Embryonic facial prominence (tissue), 1 donor: ENCODE measurements around the gene FARS2.
"Not testable (repeated sequence)": the region's sequence is repeated elsewhere in the genome, so short reads cannot be mapped to it uniquely, and the experiment has no call there.

Experiments
- DNase-seq: peaks from one replicate; pipeline ENCODE4 v3.0.0-alpha.2; 2016; ENCODE audit errors: extremely low spot score

The FARS2 gene

DNA sequence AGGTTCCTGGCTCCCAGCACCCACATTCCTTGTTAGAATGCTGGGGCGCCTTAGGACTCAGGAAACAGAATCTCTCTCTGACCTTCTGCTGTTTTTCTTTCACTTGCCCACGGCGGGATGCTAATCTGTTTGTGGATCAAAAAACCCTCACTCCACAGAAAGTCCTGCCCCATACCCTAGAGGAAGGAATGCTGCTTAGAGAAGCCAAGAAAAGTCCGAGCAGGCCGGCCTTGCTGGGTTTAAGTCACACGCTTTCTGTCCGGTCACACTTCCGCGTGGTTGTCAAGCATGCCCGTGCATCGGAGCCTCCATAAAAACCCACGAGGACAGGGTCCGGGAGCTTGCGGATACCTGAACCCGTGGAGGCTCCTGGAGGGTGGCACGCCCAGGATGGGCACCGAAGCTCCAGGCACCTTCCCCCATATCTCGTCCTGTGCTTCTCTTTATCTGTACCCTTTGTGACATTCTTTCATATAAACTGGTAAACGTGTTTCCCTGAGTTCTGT is 522.3 kb downstream of the FARS2 start:
- DNase-seq, result no peak

DNA sequence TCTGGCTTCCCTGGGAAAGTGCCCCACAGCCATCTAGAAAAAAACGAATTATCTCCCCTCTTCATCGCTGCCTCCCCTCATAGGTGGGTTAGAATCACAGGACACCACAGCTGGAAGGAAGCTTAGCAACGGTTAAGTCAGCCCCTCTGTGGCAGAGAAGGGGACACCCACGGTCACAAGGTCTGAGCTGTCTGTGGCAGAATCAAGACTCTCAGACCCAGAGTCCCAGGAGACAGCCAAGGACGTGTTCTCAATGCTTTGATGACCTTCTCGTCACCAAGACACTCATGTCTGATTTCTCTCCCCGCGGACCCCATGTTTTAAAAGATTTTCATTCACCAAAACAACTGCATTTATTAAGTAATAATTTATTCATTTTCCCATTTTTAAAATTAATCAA is 523.9 kb downstream of the FARS2 start:
- DNase-seq, result no peak

DNA sequence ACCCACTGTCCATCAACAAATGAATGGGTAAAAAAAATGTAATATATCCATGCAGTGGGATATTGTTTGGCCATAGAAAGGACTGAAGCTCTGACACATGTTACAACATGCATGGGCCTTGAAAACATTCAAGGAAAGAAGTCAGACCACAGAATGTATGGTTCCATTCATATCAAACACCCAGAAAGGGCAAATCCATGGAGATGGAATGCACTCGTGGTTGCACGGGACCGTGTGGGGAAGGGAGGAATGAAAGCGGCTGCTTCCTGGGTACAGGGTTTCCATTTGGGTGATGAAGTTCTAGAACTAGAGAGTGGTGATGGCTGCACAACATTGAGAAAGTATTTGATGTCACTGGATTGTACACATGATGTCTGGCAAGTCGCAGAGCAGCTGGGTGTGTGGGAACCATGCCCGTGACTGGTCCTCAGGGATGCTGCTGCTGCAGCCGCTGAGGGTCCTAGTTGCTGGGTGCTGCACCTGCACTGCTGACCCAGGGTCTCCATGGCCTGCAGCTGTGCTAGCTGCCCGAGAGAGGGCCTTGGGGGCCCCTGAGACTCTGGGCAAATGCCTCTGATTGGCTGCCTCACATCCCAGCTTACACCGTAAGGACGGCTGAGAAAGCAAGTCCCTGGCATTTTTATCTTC is 525.1 kb downstream of the FARS2 start:
- no peak for DNase-seq

DNA sequence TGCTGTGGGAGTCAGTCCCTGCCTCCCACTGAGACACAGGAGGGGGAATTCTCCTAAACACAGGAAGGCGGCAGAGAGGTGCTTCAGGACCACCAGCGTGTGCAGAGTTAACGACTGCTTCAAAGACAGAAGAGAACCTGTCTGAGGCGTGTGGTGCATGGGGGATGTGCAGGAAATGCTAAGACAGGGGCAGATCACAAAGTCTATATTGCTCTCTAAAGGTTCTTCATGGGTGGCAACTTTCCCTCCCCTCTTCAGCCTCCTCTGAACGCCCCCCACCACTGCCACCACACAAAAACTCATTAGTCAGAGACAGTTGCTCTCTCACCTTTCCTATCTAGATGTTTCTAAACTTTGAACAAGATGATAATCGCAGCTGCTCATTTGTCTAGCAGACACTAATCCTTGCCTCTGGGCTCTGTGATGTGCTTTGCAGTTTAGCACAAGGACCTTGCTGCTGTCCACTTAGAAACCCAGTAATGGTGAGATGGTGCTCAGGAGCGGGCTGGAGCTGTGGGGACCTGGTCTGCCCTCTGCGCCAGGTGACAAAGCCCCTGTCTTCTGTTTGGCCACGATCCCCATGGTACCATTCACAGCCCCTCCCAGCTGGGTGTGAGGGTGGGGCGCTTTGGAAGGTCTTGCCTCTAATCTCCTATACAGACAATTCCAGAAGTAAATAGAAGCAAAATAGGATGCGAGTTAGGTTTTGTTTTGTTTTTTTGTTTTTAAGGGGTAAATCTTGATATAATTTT is 525.8 kb downstream of the FARS2 start:
- no peak for DNase-seq

DNA sequence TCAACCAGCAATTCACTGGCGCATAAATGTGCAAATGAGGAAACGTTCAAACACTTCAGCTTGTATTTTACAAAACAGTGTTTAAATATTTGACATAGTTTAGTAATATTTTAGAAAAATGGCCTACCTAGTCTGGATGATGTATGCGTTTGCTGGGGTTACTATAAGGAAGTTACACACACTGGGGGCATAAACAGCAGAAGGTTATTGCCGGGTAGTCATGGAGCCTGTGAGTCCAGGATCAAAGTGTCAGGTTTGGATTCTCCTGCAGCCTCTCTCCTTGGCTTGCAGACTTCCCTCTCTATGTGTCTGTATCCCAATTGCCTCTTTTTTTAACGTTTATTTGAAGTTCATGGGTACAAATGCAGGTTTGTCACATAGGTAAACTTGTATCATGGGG is 528.1 kb downstream of the FARS2 start:
- not testable (repeated sequence) for DNase-seq

DNA sequence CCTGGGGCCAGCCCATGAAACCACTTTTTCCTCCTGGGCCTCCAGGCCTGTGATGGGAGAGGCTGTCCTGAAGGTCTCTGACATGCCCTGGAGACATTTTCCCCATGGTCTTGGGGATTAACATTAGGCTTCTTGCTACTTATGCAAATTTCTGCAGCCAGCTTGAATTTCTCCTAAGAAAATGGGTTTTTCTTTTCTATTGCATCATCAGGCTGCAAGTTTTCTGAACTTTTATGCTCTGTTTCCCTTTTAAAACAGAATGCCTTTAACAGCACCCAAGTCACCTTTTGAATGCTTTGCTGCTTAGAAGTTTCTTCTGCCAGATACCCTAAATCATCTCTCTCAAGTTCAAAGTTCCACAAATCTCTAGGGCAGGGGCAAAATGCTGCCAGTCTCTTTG is 535.2 kb downstream of the FARS2 start:
- DNase-seq, result not testable (repeated sequence)

DNA sequence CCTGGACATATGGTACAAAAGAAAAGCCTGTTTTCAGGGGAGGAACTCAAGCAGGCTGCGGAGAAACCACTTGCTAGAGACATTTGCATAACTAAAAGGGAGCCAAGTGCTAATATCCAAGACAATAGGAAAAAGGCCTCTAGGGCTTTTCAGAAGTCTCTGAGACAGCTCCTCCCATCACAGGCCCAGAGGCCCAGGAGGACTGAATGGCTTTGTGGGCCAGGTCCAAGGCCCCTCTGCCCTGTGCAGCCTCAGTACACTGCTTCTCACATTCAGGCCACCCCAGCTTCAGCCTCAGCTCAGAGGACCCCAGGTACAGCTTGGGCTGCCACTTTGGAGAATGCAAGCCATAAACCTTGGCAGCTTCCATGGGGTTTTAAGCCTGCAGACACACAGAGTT is 545.1 kb downstream of the FARS2 start:
- not testable (repeated sequence) for DNase-seq

DNA sequence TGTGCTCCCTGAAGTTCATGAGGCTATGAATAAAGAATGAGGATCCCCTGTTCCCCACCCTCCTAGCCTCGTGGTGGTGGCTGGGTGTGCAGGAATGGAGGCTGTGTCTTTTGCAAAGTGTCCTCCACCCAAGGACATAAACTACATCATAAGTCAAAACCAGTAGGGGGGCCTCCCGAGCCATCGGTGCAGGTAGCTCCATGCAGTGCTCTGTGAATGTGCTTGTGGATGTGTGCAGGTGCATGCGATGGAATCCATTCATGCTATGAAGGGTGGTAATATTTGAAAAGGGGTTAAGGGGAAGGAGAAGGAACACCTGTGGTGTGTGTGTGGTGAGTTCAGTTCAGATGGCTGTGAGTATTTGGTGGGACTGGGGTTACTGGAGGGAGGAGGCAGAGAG is 548.1 kb downstream of the FARS2 start:
- DNase-seq, result no peak

DNA sequence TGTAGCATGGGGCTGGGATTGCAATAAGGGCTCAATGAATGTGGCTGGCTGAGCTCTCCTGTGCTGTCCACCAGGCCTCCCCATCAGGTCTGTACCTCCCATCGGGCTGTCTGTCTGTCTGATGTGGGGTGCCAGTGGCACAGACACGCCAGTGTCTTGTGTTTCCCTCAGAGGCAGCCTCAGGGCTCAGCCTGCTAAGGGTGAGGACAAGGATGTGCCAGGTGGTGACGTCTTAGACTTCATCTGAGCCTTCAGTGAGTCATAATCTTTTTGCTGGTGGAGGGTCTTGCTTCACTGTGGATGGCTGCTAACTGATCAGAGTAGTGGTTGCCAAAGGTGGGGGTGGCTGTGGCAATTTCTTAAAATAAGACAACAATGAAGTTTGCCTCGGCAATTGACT is 550.7 kb downstream of the FARS2 start:
- DNase-seq, result no peak

DNA sequence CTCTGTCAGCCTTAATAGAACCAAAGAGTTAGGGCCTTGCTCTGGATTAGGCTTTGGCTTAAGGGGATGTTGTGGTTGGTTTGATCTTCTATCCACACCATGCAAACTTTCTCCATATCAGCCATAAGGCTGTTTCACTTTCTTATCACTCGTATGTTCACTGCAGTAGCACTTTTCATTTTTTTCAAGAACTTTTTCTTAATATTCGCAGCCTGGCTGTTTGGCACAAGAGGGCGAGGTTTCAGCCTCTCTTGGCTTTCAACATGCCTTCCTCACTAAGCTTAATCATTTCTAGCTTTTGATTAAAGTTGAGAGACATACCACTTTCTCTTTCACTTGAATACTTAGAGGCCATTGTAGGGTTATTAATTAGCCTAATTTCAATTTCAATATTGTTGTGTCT is 552.3 kb downstream of the FARS2 start:
- no peak for DNase-seq

DNA sequence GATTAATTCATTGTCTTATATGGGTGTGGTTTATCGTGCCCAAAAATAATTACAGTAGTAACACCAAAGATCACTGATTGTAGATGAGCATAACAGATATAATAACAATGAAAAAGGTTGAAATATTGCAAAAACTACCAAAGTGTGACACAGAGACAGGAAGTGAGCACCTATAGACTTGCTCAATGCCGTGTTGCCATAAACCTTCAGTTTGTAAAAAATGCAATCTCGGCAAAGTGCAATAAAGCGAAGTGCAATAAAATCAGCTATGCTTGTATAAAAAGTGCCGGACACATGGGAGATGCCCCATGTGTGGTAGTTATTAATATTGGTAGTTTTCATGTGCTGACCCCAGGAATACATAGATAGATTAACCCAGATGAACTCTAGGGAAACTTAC is 552.8 kb downstream of the FARS2 start:
- no peak for DNase-seq

DNA sequence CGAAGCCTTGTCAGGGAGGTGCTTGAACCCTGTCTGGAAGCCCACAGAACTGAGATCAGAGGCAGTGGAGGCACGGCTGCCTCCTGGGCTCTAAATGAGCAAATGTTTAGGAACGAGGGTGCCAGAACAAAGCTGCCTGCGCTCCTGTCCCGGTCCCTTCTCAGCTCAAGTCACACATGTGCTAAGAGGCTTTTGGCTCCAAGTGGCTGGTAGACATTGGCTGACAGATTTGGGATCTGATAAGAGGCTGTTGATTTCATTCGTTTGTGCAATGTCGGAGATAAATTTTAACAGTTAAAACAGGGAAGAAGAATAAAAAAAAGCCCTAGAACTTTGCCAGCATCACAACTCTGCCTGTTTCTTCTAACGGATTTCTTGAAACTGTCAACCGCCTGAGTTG is 553.6 kb downstream of the FARS2 start:
- DNase-seq, result no peak

DNA sequence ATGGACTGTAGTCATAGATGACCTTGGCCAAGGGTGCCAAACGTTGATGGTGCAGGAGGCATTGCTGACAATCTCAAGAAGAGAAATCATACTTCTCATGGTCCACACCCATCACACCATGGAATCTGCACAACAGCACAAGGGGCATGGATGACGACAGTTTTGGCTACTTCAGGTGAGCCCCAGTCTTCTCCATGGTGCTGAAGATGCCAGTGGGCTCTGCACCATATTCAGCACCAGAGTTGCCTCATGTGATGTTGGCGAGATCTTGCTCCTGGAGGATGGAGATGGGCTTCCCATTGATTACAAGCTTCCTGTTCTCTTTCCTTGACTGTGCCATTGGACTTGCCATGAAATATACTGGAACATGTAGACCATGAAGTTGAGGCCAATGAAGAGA is 556.6 kb downstream of the FARS2 start:
- DNase-seq, result no peak

DNA sequence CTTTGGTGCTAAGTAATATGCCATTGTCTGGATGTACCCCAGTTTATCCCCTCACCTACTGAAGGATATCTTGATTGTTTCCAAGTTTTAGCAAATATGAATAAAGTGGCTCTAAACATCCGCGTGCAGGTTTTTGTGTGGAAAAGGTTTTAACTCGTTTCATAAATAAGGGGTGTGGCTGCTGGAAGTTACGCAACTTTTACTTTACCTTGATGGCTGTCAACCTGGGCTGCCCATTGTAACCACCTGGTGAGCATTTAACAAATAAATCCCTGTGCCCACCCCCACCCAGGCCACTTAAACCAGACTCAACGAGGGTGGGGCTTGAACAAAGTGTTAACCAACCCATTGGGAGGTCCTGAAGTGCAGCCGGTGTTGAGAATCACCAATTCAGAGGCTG is 557.6 kb downstream of the FARS2 start:
- DNase-seq, result no peak
